Measurements from ENCODE around the gene SLCO3A1.
A peak's percentile ranks its signal among the peaks of the same experiment; 100 is the strongest.
"Not testable (repeated sequence)": the region's sequence is repeated elsewhere in the genome, so short reads cannot be mapped to it uniquely, and the experiment has no call there.

SLCO3A1 gene

DNA sequence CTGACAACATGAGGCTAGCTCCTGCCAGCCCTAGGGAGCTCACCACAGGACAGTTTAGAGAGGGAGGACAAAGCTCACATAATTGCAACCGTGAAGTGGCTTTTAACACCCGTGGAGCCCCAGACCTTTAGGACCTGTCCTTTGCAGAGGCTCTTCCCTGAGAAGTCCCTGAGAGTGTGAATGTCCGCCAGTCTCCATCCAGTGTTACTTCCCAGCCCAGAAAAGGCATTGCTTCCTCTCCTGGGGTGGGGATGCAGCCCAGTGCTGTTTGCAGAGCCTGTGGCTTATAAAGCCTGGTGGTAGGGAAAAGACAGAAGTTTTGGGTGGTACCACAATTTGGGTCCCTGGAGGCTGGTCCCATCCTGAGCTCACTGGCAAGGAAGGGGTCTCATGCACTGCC is 182.0 kb downstream of the SLCO3A1 start:
- no peak for DNase-seq (ENCODE audit: low read depth)

DNA sequence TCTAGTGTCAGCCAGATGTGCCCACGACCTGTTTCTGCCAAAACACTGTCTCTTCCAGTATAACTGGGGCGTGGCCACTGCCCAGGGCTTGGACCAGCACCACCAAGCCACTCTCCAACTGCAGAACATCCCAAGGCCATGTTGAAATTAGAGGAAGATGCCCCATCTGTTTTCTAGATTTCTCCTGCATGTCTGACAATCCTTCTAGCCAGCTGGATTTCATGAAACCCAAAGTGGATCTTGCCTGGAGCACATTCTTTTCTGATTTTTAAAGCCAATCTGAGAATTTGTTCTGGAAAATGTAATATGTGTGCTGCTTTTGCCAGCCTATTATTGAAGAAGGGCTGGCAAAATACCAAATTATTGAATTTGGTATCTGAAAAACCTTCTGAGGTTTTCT is 182.5 kb downstream of the SLCO3A1 start:
- no peak for DNase-seq (ENCODE audit: low read depth)

DNA sequence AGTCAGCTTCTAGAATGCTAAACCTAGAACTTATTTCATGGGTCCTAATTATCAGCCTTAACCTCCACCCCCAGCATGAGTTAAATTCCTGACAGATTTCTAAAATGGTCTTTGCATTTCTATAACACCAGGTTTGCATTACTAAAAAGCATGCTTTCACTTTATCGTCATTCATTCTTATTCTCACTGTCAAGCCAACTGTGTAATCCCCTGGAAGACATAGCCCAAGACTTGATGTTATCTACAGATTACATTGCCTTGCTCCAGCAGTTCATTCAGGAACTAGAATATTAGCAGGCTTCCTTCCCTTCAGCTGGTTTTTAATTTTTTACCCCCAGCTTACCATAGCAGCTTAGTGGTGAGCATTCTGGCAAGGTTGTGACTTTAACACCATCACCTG is 184.0 kb downstream of the SLCO3A1 start:
- no peak for DNase-seq (ENCODE audit: low read depth)

DNA sequence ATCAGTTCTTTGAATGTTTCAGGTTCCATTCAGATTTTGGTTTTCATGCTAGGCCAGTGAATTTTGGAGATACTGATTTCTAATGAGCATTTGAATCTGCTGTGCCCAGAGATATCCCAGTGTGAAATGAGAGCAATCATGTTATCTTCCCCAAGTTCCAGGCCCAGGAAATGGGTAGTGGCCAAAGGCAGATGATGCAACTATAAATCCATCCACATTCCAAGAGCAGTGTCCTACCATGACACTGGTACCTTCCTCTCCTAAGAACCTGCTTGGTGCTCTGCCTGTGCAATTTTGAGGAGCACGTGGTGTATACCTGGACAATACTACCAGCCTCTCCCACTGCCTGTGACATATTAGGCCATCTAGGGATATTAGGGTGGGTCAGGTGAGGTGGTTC is 186.8 kb downstream of the SLCO3A1 start:
- no peak for DNase-seq (ENCODE audit: low read depth)

DNA sequence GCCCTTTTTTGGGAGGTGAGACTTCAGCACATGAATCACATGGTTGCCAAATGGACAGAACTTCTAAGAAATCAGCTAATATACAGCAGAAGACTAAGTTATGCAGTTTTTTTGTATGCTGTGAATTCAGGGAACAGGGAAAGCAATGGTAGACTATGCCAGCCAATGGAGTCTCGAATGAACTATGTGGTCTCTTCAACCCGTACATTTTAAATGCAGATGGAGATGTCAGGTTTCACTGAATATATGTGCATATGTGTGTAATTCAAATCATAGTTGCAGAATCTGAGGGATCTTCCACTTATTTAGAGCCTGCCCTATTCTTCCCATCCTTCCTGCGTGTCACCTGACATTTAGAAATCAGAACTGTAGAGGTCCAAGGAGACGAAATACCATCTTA is 187.9 kb downstream of the SLCO3A1 start:
- no peak for DNase-seq (ENCODE audit: low read depth)

DNA sequence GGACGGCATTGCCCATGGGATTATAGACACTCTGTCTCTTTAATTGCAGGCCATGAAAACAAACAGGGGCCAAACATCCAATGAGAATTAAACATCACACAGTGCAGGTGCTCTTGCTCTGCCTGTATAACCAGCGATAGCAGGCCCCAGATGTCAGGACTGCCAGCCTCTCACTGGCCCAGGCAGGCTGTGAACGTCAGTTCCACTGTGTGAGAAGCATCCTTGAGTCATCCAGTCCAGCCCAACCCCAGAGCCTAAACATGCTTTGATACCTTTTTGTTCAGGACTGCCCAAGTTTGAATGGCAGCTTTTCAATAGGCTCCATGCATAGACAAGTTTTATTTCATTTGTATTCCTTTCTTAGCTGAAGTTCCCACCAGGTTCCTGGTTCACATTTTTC is 189.8 kb downstream of the SLCO3A1 start:
- DNase-seq (ENCODE audit: low read depth): no peak

DNA sequence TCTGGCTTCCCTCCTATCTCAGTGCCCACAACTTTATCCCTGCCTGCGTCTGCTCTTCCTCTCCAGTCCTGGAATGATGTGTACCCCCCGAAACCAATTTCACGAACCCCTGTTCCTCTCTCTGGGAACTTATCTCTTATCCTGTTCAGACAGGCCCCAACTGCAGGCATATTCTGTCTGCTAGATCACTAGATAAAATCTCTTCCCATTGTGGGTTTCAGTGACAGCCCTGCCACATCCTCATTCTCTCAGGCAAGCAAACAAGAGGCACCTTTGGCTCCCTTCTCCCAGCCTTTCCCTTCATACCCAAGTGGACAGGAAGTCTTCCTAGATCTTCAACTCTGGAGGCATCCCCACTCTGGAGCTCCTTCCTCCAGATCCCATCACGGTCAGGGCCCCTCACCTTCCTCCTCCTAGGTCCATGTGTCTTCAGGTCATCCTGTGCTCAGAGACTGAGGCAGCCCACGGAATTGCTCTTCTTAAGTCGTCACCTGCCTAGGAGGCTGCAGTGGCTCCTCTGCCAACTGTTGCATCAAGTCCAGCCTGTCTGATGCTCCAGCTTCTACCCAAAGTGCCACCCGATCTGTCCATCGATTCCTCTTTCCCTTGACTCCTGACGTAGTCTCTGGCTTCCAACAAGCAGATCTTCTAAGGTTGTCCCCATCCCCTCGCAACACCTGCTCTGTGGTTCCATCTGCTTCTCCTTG is 190.8 kb downstream of the SLCO3A1 start:
- no peak for DNase-seq (ENCODE audit: low read depth)

DNA sequence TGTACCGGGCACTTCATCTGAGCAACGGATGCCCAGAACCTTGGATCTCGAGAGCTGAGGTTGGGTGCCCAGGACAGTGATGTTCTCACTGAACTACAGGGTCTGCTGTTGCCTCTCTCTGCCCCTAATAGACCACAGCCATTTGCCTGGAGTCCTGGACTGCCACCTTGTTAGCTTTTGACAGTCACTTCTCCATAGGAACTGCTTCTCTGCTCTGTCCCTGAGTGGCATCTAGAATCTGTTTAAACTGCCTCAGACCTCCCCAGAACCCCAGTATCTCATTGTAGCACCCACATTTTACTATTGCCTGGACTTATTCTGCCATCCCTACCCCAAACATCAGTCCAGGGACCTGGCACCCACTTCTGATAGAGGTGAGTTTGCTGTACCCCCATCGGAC is 194.4 kb downstream of the SLCO3A1 start:
- no peak for DNase-seq (ENCODE audit: low read depth)

DNA sequence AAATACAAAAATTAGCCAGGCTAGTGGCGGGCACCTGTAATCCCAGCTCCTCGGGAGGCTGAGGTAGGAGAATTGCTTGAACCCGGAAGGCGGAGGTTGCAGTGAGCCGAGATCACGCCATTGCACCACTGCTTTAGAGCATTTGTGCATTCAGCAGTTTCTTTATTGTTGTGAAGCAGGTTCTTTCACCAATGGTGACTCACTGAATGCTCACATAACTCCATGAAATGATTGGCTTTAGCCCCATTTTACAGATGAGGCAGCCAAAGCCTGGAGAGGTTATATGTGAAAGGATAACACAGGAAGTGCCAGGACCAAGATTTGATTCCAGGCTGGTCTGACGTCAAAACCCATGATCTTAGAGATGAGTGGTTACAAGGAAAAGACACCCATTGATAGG is 195.2 kb downstream of the SLCO3A1 start:
- DNase-seq (ENCODE audit: low read depth): no peak

DNA sequence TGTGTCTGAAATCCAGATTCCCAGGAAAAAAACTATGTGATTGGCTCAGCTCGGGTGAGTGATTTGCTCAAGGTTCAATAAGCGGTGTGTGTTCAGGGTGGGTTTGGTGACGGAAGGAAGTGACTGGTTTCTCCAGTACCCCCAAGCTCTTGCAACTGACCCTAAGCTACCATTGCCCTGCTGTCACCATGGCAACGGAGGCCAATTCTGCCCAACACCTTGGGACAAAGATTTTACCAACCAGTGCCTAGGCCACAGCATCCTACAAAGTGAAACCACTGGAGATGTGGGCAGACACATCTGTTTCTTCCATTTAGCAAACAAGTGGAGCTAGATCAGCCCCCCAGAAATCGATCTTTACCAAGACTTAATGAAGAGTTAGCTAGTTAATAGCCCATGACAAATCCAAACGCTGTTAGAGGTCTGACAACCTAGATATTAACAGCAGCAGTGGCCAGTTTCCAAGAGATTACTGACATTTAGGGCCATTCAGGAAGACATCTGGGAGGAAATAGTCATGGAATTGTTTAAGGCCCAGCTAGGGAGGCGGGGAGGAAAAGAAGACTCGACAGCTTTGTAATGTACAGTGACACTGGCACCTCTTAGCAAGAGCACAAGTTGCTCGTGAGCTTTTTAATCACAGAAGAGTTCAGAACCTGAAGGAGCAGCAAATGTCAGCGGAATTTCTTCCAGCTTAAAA is 195.9 kb downstream of the SLCO3A1 start:
- no peak for DNase-seq (ENCODE audit: low read depth)

DNA sequence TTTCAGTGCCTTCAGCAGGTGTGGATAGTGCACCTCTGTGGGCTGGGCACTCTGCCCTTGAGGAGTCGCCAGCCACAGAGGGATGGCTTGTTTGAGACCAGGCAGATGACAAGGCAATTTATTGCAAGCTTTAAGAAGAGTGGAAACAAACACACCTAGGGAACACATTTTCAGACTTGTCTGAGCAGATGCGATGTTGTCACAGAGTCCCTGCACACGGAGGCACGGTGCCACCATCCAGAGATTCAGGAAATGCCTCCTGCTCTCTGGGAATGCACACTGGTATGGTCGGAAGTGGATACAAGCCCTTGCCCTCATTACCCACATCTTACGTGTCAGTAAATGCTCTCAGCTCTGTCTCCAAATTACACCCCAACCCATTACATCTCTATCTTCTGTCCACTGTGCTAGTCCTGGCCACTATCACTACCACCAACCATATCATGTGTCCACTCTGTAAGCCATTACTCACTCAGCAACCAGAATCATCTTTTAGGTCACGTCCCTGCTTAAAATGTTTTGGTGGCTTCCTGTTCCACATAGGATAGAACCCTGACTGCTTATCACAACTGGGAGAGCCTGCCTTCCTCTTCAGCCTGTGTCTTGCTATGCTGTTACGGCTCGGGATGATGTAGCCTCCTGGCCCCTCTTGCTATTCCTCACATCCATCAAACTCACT is 196.9 kb downstream of the SLCO3A1 start:
- no peak for DNase-seq (ENCODE audit: low read depth)

DNA sequence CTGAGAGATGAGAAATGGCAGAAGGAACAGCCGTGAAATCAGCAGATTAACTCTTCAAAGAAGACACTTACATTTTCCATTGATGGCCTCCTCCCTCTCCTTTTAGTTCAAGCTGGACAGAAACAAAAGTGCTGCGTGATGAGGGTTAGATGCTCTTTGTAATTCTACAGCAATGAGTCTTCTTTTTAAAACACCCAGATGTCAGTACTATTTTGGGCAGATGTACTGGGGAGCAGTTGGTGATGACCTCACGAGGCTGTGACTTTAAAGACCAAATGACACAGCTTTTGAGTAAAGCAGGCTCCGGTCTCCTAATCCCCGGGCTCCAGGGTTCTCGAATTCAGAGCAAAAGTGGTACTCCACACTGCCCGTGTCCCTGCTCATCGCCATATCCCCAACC is 198.2 kb downstream of the SLCO3A1 start:
- DNase-seq (ENCODE audit: low read depth): no peak

DNA sequence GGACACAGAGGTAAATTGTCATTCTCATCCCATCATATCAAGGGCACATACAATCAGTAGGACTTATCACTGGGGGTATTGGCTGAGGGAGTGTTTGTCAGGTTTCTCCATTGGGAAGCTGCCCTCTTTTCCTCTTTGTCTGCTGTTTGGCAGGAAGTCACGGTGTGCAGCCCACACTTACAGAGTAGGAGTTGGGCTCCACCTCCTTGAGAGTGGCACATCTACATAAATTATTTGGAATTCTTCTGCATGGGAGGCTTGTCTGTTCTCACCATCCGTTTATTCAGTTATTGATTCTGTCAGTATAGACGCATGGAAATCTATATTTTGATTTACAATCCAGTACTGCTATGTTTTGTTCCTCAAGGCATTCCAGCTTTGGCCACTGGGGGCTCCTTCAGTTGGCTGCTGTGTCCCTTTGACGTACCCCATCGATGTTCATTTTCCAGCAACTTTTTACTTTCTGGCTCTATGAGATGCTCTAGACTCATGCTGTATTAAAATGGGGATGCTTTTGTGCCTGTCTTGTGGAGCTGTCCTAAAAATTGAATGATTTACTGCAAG is 200.3 kb downstream of the SLCO3A1 start:
- DNase-seq (ENCODE audit: low read depth): no peak

DNA sequence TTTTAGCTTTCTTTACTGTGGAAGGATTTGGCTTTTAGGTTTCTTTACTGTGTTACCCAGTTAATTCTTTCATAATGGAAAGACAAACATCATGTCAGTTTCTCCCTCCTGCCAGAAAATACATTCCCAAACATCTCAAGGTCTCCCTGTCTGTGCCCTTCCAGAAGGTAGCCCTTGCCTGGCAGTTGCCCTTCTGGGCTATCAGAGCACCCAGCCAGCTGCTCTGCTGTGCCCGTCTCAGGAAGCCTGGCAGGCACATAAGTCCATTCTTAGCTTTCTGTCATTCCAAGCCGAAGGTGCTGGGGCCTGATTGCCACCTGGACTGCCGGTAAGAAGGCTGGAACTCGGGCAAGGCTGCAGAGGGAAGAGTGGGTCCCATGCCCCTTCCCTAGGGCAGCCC is 203.4 kb downstream of the SLCO3A1 start:
- DNase-seq (ENCODE audit: low read depth): no peak

DNA sequence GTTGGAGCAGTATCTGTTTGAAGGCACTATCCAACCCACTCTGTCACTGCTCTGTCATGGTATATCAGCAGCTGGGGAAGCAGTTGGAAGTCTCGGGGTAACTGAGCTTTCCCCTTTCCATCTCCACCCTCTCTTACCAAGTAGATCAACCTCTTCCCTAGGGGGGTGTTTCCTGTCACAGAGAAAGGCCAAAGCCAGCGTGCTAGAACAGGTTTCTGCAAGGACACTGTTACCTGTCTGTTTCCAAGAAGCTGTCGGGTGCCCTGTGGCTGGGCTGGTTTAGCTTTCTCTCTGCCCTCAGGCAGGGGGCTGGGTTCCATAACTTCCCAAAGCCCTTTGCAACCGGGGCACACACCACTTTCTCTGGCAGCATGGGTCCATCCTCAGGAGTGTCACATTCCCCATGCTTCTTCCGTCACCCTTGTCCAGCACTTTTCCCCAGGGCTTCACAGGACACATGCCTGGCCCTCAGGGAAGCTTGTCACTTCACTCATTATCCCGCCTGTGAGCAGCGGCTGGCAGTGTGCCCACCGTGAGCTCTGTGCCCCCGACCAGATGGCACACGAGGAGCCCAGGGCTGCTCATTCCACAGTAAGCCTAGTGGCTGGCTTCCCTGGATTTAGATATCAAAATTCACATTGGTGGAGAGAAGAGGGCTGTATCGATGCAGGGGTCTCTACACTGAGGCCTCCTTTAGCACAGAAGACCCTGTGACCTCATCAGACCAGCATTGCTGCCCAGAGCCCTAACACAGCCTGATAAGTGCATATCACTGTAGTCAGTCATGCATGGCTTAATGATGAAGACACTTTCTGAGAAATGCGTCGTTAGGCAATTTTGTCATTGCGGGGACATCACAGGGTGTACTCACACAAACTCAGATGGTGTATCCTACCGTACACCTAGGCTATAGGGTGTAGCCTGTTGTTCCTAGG is 205.8 kb downstream of the SLCO3A1 start:
- no peak for DNase-seq (ENCODE audit: low read depth)

DNA sequence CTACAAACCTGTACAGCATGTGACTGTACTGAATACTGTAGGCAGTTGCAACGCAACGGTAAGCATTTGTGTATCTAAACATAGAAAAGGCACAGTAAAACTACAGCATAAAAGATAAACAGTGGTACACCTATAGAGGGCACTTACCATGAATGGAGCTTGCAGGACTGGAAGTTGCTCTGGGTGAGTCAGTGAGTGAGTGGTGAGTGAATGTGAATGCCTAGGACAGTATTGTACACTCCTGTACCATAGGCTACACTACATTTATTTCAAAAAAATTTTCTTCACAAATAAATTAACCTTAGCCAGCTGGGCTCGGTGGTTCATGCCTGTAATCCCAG is 206.4 kb downstream of the SLCO3A1 start:
- DNase-seq (ENCODE audit: low read depth): not testable (repeated sequence)

DNA sequence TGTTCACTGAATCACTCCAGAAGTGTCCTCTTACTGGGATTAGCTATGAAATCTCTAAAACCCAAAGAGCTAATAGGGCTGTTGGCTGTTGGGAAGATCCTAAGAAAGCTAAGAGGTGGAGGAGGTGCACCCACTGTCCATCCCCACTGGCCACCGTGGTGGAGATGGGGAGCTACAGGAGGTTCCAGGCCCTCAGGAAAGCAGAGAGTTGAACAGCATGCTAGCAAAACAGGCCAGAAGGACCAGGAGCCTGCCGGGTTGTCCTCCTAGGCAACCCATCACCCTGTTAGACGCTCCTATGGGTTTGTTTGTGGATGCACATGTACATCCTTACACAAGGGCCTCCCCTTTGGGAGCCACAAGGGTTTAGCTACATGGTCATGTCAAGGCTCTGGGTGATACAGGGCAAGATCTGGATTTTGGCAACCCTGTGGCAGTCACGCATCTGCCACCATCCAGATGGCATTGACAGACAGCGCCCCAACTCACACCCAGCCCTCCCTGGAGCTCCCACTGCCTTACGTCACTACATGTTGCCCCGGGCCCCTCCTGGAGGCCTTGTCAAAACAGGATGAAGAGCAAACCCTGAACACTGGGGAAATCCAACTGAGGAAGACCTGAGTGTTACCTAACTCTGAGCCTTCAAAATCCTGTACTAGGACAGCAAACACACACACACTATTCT is 208.1 kb downstream of the SLCO3A1 start:
- DNase-seq (ENCODE audit: low read depth): no peak

DNA sequence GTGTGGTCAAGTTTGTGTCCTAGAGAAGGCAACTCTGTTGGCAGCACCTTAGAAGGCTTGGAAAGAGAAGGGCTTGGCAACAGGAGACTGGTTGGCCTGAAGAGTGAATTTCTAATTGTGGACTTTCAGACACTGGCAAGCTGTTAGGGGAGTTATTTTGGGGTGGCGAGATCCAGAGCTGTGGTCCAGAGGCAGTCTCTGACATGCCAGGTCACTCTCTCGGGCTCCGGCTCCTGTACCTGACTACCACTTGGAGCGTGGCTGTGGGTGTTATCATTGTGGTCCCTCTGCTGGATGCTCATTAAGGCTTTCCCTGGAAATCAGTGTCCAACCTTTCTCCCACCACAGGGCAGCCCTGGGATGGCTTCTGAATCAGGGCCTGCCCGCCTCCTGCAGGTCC is 209.0 kb downstream of the SLCO3A1 start:
- no peak for DNase-seq (ENCODE audit: low read depth)

DNA sequence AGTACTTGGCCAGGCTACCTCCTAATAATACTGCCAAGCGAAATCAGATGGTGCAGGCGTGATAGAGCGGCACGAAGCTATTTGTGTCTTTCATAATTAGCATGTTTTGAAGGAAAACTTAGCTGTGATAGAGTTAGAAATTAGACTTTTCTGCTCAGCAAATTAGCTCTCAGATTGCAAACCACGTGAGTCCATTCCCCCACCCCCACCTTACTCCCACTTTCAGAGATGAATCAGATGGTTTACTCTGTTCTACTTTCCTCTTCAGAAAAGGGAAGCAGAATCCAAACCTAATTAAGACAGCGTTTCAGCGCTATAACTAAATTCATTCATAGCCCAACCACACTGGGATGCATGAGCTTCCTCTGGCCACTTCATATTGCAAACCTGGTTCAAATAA is 214.6 kb downstream of the SLCO3A1 start:
- DNase-seq (ENCODE audit: low read depth): no peak

DNA sequence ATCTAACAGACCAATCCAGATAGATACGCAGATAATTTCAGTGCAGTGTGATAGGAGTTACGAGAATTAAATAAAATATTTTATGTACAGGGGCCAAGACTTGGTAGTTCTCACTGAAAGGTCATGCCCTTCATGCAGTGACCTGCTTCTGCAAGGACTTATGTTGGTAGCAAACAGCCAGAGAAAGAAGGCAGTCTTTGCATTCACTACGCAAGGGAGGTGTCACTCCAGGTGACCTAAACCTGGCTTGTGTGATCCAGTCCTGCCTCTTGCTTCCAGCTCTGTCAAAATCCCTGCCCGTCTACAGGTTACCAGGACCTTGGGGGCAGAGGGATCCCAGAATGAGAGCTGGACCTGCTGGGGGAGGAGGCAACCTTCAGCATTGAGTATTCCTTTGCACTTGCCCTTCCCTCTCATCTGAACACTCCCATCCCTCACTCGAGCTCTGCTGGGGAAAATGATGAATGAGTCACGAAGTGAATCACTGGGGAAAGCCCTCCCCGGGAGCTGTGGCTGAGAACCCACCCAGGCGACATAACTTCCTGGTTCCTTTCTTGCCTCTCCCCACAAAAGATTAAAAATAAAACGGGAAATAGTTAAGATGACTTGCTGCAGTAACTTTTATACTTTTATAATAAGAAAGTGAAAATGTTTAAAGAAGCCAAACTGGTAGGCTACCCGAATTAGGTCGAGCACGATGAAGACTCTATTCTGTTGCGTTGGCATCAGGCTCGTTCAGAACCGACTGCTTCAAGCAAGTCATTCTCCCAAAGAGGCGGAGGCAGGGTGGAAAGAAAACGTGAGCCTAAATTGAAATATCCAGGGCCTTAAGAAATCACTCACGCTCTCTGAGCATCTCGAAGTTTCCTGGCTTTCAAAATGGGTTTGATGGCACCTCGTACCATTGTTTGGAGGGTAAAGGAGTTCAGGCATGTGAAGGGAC is 216.1 kb downstream of the SLCO3A1 start:
- peak; percentile 33 for DNase-seq (ENCODE audit: low read depth)
